Fibroblast of lung (primary cell): ENCODE data around the gene CALCB. TPM values are rescaled to one million over a fixed set of nuclear protein-coding genes. Genes with fewer than 3 reads are reported as not detected.

ENCODE experiments used
- DNase-seq, 2 donors: peaks; one replicate each; pipeline versions ENCODE4 v3.0.0 to v3.0.0-alpha.2; 2010; ENCODE audit warnings: low read depth in 2 of 2
- H2AFZ ChIP-seq: 2 replicates; pipeline ENCODE4 v1.5.1; 2012; ENCODE audit warnings: low read length, control low read depth, inconsistent platforms
- H3K27ac ChIP-seq: 2 replicates; pipeline ENCODE4 v1.5.1; 2011; ENCODE audit warnings: low read length, control low read depth; ENCODE audit not compliant: insufficient read depth
- H3K27me3 ChIP-seq: 2 replicates; pipeline ENCODE4 v1.5.1; 2011; ENCODE audit warnings: mild to moderate bottlenecking, low read length; ENCODE audit not compliant: control insufficient read depth, insufficient read depth
- H3K36me3 ChIP-seq: 2 replicates; pipeline ENCODE4 v1.5.1; 2011; ENCODE audit warnings: low read length; ENCODE audit not compliant: control insufficient read depth, insufficient read depth
- H3K4me1 ChIP-seq: 2 replicates; pipeline ENCODE4 v1.5.1; 2011; ENCODE audit warnings: low read length; ENCODE audit not compliant: control insufficient read depth, insufficient read depth; ENCODE audit errors: extremely low read depth
- H3K4me2 ChIP-seq: 2 replicates; pipeline ENCODE4 v1.5.1; 2011; ENCODE audit warnings: low read length, control low read depth; ENCODE audit not compliant: insufficient read depth; ENCODE audit errors: extremely low read depth
- H3K4me3 ChIP-seq, 4 experiments: fragments of 200-600 bp in 1 of 4; sonication (generic) in 1 of 4; replicated peaks in 1 of 4; 2 replicates each; pipeline ENCODE4 v1.5.1; 2011 to 2016; ENCODE audit warnings: low read length in 4 of 4, low read depth in 3 of 4, mild to moderate bottlenecking in 3 of 4, control low read depth in 2 of 4, inconsistent platforms in 1 of 4, mixed read lengths in 1 of 4; ENCODE audit not compliant: insufficient read depth in 1 of 4; ENCODE audit errors: control extremely low read depth in 1 of 4
- H3K79me2 ChIP-seq: 2 replicates; pipeline ENCODE4 v1.5.1; 2012; ENCODE audit warnings: mild to moderate bottlenecking, low read length, inconsistent platforms; ENCODE audit not compliant: control insufficient read depth, insufficient read depth
- H3K9ac ChIP-seq: 2 replicates; pipeline ENCODE4 v1.5.1; 2011; ENCODE audit warnings: mild to moderate bottlenecking, low read length, control low read depth; ENCODE audit not compliant: insufficient read depth
- H3K9me3 ChIP-seq: 2 replicates; pipeline ENCODE4 v1.5.1; 2012; ENCODE audit warnings: low read depth, low read length; ENCODE audit not compliant: control insufficient read depth, insufficient read depth
- H4K20me1 ChIP-seq: 2 replicates; pipeline ENCODE4 v1.5.1; 2011; ENCODE audit warnings: low read length; ENCODE audit not compliant: control insufficient read depth, insufficient read depth; ENCODE audit errors: extremely low read depth
- CTCF ChIP-seq, 2 donors: IDR thresholded peaks in 1 of 2; conservative IDR thresholded peaks in 1 of 2; 1 replicate in 1 of 2; 2 replicates in 1 of 2; pipeline ENCODE4 v1.5.1; 2011 to 2012; ENCODE audit warnings: low read length in 2 of 2, control low read depth in 1 of 2, inconsistent platforms in 1 of 2, low read depth in 1 of 2, mild to moderate bottlenecking in 1 of 2
- EZH2 ChIP-seq: IDR thresholded peaks from 2 replicates; pipeline ENCODE4 v1.5.1; 2012; ENCODE audit warnings: low read length, control low read depth, mild to moderate bottlenecking; ENCODE audit errors: missing control alignments
- polyA minus RNA-seq: library from RNA; depleted of rRNA, polyadenylated mRNA; stranded (reverse); fragments of >200 nt; gene quantifications from 2 replicates; pipeline ENCODE4 v1.2.3, GENCODE V29; 2011; ENCODE audit warnings: low replicate concordance
- polyA plus RNA-seq, 2 donors: library from polyadenylated mRNA; depleted of rRNA in 1 of 2; stranded (reverse) in 1 of 2; unstranded in 1 of 2; fragments of >200 nt; gene quantifications; 2 replicates each; pipeline ENCODE4 v1.2.1, GENCODE V29; 2011 to 2012; ENCODE audit warnings: missing spikeins in 1 of 2
- total RNA-seq: library from RNA; depleted of rRNA; stranded (reverse); fragments of >200 nt; gene quantifications from 2 replicates; pipeline ENCODE4 v1.2.1, GENCODE V29; 2014

Gene CALCB
- 0.17 and 0.26 TPM in 2 replicates for total RNA-seq
- polyA plus RNA-seq, result 0.06 TPM in 1 of 2 replicates, not detected in the other
- not detected in 2 replicates for polyA plus RNA-seq (2012)
- polyA minus RNA-seq, result not detected in 2 replicates

GRCh38 chr11:15073361-15074205 is at the start of gene CALCB:
Gene CALCB, plus strand, starts transcription at chr11:15073593. Its CDS starts 1,126 bp downstream, at chr11:15074719.
- TF ChIP-seq CTCF (conservative IDR thresholded peaks at IDR 0.05 in 1 of 2, IDR thresholded peaks at IDR 0.05 in 1 of 2; ENCODE audit: low read depth in 1 of 2, low read length in 2 of 2) (no peak), EZH2 (peak; percentile 68)
- Histone ChIP-seq H3K9me3 (no peaks in the 10 kb centered on the region), H3K9ac (no peak within 1 kb of the TSS), H3K27me3 (peaks cover 8% of the 10 kb centered on the region), H3K4me2 (peak within 1 kb of the TSS; percentile 69), H3K4me1 (no peaks in the 10 kb centered on the region), H3K36me3 (no peaks in the 10 kb centered on the region), H2AFZ (peak within 1 kb of the TSS; percentile 29), H3K4me3 (peak within 1 kb of the TSS; percentile 15 to 56 (median 30)), H4K20me1 (no peaks in the 10 kb centered on the region), H3K27ac (no peak within 1 kb of the TSS), H3K79me2 (no peaks in the 10 kb centered on the region)
- DNase-seq, result peak; percentile 19 to 24

GRCh38 chr11:15027011-15027410 is 46.4 kb upstream of the CALCB start:
- no peak overlapping the region for H3K27ac ChIP-seq
- H3K4me2 ChIP-seq, result no peak overlapping the region
- H3K4me3 ChIP-seq, result no peak overlapping the region
- H3K9me3 ChIP-seq, result no peaks in the 10 kb centered on the region
- TF ChIP-seq EZH2 (no peak), CTCF (conservative IDR thresholded peaks at IDR 0.05 in 1 of 2, IDR thresholded peaks at IDR 0.05 in 1 of 2; ENCODE audit: low read depth in 1 of 2, low read length in 2 of 2) (no peak)
- H3K79me2 ChIP-seq, result no peaks in the 10 kb centered on the region
- no peaks in the 10 kb centered on the region for H4K20me1 ChIP-seq
- H3K27me3 ChIP-seq, result no peaks in the 10 kb centered on the region
- H3K4me1 ChIP-seq, result no peaks in the 10 kb centered on the region
- H2AFZ ChIP-seq, result no peak overlapping the region
- H3K36me3 ChIP-seq, result no peaks in the 10 kb centered on the region
- no peak overlapping the region for H3K9ac ChIP-seq
- no peak for DNase-seq

- TF ChIP-seq CTCF (conservative IDR thresholded peaks at IDR 0.05 in 1 of 2, IDR thresholded peaks at IDR 0.05 in 1 of 2; ENCODE audit: low read depth in 1 of 2, low read length in 2 of 2), result no peak
- TF ChIP-seq EZH2, result no peak
- H3K27me3 ChIP-seq, result no peaks in the 10 kb centered on the region
Measured at GRCh38 chr11:15027956-15028355, 45.4 kb upstream of the CALCB start.

More at GRCh38 chr11:15027956-15028355, 45.4 kb upstream of the CALCB start:
- no peaks in the 10 kb centered on the region for H3K4me1 ChIP-seq
- H2AFZ ChIP-seq, result no peak overlapping the region
- H3K36me3 ChIP-seq, result no peaks in the 10 kb centered on the region
- H3K4me3 ChIP-seq, result no peak overlapping the region
- no peaks in the 10 kb centered on the region for H3K79me2 ChIP-seq
- no peak for DNase-seq
- H3K9me3 ChIP-seq, result no peaks in the 10 kb centered on the region
- no peak overlapping the region for H3K9ac ChIP-seq
- no peak overlapping the region for H3K27ac ChIP-seq
- H3K4me2 ChIP-seq, result no peak overlapping the region
- no peaks in the 10 kb centered on the region for H4K20me1 ChIP-seq
